ENCODE data around the gene DSN1.

DNA sequence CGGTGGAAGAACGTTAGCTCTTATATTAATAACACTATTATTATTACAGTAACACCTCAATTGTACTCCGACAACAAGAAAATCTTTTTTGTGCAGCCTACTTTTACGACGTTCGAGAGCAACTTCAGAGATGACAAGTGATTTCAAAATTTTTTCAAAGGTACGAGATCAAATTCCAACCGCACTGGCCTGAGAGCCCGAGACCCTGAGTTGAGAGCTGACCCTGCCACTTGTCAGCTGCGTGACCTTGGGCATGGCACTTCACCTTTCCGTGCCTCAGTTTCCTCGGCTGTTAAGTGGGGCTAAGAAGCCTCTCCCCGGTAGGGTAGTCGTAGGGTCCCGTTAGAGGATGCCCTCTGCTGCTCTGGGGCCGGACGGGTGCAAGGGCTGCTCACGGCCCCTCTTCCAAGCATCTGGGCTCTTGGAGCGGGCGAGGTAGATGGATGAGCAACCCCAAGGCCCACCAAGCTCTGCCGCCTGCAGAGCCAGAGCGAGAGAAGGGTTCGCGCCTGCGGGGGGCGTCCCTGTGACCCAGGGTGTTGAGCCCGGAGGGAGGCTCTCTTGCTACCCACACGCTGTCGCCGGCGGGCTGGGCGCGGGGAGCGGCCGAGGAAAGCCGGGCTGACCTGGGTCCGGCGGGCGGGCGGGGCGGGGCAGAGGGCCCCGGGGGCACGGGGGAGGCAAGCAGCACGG is 28.2 kb downstream of the DSN1 start:
- TF ChIP-seq POLR2AphosphoS5 (IDR thresholded peaks at IDR 0.05; ENCODE audit: low read depth, low read length) (no peak), TCF7L2 (IDR thresholded peaks at IDR 0.05; ENCODE audit: low read depth, low read length) (no peak), SIN3A (IDR thresholded peaks at IDR 0.05; ENCODE audit: borderline replicate concordance, insufficient read depth, low read depth, low read length) (no peak)
- TF ChIP-seq, protein P1, sequence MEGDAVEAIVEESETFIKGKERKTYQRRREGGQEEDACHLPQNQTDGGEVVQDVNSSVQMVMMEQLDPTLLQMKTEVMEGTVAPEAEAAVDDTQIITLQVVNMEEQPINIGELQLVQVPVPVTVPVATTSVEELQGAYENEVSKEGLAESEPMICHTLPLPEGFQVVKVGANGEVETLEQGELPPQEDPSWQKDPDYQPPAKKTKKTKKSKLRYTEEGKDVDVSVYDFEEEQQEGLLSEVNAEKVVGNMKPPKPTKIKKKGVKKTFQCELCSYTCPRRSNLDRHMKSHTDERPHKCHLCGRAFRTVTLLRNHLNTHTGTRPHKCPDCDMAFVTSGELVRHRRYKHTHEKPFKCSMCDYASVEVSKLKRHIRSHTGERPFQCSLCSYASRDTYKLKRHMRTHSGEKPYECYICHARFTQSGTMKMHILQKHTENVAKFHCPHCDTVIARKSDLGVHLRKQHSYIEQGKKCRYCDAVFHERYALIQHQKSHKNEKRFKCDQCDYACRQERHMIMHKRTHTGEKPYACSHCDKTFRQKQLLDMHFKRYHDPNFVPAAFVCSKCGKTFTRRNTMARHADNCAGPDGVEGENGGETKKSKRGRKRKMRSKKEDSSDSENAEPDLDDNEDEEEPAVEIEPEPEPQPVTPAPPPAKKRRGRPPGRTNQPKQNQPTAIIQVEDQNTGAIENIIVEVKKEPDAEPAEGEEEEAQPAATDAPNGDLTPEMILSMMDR (IDR thresholded peaks at IDR 0.05), result no peak

Data from Panc1 (cell line).